ENCODE data around the gene MTUS2.

The MTUS2 gene

DNA sequence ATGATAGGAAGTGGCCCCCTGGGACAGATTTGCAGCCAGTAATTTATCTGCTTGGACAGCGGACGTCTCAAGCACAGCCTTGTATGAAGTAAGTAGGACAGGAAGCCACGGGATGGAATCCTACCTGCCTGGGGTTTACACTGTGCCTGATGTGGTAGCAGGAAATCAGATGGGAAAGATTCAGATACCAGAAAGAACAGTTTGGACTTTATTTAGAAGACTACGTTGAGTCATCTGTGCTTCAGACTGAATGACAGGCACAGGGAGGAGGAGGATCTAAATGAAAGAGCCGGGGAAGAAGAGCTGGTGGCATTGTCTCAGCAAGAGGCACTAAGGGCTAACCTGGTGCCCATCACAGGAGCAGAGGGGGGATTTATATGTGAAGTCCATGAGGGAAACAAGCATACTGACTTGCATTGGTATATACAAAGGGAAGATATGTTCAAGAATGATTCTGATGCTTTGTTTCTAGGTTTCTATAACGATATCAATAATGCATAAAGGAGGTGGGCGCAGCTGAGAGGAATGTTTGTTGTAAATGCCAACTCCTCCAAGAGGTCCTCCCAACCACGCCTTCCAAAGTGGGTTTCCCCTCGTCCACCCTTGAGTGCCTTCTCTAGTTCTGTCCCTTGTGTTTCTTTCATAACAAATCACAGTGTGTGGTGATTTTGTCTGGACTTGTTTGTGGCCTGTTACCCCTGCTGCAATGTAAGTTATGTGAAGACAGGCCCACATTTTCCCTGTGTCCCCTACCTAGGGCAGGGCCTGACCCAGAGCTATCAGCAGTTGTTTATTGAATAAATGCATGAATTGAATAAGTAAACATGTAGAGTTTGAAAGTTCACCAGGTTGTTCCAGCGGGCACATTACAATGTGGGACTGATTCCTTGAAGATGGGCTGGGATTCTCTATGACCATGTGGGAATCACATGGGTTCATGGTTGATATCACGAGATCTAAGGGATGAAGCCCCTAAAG, 446.9 kb downstream of the MTUS2 start:
- no peak for DNase-seq

DNA sequence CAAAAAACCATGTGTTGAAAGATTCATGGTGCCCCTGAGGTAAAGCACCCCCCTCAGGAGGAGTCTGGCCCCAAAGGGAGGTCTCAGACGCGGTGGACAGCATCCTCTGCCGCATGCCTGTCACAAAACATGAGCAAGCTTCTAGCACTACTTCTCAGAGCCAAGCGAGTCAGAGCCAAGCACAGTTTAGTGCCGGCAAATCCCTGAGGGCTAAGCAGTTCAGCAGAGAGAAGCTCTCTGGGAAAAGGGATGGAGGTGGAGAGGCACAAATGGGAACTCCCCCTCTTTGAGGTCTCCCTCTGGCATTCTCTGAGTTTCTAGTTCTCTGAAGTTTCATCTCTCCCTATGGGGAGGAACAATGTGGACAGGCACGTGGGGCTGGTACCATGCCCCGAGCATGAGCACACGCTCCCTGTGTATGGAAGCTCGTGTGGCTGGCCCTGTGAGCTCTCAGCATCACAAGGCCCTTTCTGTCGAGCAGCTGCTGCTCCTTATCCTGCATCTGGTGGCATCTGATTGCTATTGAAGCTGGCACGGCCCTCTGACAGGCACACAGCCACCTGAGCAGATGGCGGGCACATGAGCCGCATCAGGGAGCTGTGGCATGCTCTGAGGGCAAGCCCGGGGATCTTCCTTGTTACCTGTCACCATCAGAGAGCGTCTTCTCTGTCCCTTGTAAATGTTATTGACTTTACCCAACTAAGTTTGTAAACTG, 450.3 kb downstream of the MTUS2 start:
- DNase-seq: no peak

DNA sequence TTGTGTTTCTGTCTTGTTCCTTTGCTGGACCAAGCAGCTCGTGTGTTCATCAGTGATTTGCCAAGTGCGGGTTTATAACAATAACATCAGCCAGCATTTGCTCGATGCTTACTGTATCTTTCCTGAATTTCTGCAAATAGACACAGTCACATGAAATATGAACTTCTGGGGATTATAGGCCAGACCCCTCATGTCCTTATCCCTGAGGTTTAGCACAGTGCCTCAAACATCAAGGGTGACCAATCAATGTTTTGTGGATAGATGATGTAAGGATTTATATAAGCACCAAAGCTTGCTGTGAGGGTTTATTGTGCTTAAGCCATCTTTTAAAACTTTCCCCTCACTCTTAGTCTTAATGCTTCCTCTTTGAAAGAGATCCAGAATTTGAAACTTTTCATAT, 451.5 kb downstream of the MTUS2 start:
- no peak for DNase-seq

DNA sequence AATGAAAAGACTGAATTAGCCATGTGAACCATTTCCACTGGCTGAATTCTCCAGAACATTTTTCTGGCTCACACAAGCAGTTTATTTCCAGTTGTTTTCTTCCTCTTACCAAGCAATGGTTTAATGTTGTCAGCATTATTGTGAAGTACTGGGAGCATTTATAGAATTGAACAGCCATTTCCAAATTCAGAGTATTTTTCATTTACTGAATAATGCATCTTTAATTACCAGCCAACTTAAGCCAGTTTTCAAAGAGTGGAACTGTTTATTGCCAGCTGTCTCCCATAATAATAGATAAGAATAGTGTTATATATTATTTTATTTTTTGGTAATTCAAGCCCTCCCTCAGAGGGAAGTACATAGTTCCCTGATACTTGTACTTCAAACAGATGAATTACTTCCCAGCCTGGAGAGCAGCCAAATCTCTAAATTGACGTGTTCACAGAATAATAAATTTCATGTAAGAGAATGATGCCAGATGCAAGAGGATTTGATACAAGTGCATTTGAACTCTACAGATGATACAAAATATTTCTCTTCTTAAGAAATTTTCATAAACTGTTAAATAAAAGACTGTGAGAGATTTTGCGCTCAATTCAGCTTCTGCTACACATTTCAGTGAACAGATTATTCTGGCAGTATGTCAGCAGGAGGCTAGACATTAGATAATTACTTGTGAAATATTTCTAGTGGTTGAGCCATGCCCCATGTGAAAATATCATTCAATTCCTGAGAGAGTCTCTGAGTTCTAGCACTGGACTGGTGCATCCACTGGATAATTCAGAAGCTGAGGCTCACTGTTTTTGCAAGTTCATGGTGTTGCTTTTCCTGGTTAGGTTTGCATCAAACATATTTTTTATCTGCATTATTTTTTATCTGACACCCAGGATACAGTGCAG, 459.5 kb downstream of the MTUS2 start:
- DNase-seq: no peak

DNA sequence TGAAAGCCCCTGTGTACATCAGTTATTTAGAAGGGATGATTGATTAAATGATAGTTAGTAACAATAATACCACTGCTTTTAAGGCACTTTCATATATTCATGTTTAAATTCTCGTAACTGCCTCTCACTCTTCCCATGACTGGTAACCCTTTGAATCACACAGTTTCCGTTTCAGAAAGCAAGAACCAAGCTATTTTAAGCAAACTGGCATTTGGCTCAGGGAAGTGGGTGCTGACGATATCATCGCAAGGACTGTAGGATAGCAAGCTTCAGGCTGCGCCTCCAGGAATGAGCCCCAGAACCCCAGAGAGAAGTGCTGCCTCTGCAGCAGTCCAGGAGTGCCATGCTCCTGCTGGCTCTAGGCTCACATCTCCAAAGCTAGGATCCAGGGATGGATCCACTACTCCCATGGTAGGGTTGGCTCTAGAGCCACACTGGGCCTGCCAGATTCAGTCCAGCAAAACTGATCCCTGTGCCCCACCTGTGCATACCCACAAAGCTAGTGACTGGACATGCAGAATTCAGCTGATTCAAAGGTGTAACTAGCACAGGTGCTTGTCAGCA, 461.9 kb downstream of the MTUS2 start:
- no peak for DNase-seq

DNA sequence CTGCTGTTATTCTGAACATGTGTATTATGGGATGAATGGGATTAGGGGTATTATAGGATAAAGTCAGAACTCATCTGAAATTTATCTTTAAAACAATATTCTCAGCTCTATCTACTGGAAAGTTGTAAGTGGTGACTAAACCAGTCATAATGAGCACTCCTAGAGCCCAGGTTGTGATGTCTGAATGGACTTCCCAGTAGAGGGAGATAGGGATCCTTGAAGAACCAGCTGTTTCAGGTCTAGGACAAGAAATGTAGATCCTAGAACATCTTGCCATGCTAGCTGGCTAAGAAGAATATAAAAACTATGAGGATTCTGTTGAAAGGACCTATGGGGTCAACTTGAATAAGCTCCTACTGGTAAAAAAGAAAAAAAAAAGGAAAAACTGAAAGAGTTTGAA, 464.6 kb downstream of the MTUS2 start:
- DNase-seq: no peak

DNA sequence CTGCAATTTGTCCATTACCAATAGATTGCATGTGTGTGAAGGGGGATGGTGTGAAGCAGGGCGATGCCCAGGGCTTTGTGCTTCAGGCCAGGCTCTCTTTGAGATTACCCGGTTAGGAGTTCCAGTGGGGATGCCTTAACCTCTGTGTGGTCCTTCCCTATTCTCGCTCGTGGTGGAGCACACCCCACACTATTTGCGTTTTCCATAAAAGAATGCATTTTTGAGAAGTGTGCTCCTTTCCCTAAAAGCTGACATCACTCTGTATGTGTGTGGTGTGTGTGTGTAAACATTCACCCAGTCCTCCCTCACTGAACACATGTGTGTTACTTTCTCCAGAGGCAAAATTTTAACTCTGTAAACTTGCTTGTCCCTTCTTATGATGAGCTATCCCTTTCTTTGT, 467.1 kb downstream of the MTUS2 start:
- DNase-seq: no peak

DNA sequence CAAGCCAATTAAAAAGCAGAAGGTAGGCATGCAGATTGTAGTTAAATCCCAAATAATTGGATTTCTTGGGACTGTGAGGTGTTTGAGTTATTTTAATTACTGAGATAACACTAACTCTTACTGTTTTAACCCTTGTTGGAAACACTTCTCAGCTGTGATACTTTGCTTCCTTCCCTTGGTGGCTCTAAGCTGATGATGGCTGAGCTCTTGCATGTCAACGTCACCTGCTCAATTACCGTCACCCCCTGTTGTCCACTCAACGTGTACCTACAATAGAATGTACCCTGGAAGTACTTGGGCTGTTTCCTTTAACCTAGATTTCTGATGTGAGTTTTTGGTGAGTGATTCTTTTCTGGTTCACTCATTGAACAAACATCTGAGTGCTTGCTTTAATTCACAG, 471.9 kb downstream of the MTUS2 start:
- DNase-seq: no peak

DNA sequence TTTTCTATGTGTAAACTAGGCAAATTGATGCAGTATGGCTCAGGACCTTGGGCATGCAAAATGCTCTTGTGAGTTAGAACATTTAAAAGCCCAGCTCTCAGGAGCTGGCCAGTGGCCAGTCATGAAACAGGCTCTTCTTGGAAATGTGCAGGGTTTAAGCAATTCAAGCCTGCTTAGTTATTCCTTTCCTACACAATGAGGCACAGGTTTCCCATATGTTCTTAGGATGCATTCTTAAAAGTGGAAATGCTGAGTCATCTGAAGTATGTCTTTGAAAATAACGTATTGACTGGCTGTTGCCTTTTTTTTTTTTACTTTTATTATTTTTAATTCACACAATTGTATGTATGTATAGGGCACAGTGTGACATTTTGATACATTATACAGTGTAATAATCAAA, 474.7 kb downstream of the MTUS2 start:
- DNase-seq: no peak

DNA sequence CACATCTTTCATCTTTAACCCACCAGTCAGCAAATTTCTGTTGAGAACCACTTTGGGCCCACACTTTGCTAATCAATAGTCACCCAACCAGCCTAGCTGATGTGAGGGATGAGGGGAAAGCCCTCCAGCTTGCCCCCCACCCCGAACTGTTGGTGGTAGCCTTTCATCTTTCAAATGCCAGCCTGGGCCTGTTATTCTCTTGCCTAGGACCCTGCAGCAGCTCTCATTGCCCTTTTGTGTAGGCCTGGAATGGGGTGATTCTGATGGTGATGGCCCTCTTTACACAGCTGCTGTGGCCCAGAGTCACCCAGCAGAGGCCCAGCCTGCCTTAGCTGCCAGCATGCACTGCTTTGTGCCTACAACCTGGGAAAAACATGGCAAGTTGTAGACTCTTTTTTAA, 480.9 kb downstream of the MTUS2 start:
- DNase-seq: no peak

DNA sequence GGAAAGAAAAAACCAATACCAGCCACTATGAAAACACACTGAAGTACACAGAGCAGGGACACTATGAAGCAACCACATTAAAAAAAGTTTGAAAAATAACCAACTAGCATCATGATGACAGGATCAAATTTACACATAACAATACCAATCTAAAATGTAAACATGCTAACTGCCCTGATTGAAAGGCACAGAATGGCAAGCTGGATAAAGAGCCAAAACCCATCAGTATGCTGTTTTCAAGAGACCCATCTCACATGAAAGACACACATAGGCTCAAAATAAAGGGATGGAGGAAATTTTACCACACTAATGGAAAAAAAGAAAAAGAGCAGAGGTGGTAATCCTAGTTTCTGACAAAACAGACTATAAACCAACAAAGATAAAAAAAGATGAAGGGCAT, 484.0 kb downstream of the MTUS2 start:
- no peak for DNase-seq

DNA sequence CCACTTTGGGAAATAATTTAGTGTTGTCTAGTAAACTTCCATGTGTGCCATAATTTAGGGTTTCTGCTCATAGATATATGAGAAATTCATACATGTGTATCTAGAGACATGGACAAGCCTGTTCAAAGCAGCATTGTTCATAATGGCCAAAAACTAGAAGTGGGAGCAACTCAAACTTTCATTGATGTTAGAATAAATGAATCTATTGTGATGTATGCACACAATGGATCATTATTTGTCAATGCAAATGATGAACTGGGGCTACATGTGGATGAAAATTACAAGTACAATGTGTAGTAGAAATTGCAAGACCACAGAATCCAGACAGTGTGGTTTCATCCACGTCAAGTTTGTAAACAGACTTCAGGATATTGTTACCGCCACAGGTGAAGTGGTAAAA, 490.7 kb downstream of the MTUS2 start:
- no peak for DNase-seq

DNA sequence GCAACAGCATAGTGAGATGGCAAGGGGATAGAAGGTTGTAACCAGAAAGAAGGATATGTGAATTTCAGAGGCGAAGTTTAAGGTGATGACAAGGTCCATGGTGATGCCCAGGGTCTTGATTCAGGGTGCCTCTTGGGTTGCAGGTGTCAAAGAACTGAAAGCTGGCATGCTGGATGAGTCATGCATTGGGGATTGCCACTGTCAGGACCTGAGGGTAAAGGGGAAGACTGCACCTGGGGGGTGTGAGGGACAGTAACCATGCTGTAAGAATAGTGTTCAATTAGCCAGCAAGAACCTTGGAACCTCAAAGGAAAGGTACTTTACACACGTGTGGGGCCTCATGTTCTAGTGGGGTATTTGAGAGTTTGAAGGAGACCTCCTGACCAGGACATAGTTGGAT, 495.7 kb downstream of the MTUS2 start:
- DNase-seq: no peak

DNA sequence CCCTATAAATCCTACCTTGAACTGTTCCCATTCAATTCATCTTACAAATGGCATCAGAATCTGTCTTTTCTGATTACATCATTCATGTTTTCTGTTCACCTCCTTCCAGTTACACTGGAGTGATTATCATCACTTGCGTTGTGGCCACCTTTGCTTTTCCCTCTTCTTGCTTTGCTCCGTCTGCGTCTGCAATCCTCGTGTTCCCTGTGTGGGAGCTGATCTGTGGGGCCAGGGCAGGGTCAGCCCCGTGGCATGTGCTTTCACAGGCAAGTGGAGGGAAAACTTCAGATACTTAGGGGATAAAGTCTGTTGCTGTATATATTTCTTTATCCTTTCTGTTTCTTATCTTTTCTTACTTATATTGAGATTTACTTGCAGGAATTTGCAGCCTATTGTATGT, 497.7 kb downstream of the MTUS2 start:
- DNase-seq: no peak

DNA sequence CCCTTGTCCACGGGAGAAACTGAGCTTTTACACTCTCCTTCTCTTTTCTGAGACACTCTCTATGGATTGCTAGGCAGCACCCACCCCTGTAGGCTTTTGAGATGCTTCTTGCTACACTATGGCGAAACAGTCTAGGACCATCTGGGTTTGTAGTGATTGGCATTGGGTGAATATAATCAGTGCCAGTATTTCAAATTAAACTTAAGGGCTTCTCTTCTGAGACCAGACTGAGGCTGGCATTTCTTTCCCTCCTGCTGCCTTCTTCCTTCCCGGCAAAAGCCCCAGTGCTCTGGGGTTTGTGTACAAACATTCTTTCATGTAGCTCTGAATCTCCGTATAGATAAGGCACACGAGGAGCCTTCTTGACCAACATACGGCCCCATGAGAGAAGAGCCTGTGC, 498.6 kb downstream of the MTUS2 start:
- no peak for DNase-seq

DNA sequence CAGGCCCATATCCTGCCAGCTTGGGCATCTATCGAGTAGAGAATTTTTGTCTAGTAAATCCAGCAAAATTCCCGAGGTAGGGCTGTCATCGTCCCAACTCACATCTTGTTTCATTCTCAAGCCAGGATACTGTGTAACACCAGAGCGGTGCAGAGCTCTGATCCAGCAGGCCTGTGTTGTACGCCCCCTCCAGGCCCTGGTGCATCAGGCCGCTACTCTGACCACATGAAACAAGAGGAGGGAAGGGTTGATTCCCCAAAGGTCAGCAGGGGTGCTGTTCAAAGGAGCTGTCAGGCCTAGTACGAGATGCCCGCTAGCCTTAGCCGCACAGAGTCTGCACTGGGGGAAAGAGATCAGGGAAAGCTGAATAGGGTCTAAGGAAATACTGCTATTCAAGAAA, 499.3 kb downstream of the MTUS2 start:
- no peak for DNase-seq

DNA sequence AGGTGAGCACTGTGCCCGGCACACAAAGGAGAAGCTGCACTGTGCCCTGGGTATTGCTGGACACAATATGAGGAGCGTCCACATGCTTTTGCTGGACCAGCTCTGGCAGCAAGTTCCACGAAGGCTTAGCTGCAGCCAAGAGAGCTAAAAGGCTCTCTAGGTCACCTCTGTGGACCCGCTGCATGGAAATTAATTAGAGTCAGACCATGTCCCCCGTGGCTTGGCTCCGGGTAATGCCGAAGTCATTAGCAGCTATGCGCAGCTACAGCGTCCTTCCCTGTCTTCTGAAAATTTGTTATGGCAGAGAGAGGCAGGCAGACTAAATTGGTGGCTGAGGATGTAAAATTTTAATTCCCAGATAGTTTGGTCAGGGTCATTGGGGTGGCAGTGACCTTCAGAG, 503.8 kb downstream of the MTUS2 start:
- DNase-seq: no peak

DNA sequence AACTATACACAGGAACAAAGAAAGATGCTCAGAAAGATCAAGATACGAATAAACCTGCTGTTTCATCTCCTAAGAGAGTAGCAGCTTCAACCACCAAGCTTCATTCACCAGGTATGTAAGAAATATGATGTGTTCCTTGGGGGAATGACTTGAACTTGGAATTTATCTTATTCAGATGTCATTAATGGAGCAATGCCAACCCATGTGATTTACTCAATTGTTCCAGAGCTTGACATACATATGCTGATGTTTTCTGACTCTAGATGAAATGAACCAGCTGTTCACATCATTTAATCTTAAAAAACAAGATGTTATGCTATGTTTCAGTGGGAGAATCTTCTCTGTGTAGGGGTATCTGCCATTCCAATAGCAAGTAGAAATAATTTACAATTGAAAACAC, 504.5 kb downstream of the MTUS2 start:
- DNase-seq: no peak

DNA sequence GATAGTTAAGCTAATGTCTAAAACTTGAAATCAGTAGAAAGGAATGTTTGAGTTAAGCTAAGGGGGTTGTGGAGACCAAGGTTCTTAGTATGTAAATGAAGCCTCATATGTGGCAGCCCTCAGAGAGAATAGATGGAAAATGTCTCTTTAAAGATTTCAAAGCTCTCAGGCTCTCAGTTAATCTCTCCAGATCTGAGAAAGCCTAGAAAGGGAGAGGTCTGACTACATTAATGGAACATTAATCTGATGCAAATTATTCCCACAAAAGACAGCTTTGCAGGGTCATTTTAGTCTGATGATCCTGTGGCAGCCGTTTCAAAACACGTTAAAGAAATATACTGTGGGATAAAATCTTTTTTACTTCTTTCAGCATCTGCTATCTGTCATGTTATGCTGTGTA, 508.4 kb downstream of the MTUS2 start:
- no peak for DNase-seq

DNA sequence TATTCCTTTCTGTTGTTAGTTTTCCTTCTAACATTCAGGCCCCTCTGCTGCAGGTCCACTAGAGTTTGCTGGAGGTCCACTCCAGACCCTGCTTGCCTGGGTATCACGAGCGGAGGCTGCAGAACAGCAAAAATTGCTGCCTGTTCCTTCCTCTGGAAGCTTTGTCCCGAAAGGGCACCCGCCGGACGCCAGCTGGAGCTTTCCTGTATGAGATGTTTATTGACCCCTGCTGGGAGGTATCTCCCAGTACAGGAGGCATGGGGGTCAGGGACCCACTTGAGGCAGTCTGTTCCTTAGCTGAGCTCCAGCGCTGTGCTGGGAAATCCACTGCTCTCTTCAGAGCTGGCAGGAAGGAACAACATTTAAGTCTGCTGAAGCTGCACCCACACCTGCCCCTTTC, 516.2 kb downstream of the MTUS2 start:
- no peak for DNase-seq

DNA sequence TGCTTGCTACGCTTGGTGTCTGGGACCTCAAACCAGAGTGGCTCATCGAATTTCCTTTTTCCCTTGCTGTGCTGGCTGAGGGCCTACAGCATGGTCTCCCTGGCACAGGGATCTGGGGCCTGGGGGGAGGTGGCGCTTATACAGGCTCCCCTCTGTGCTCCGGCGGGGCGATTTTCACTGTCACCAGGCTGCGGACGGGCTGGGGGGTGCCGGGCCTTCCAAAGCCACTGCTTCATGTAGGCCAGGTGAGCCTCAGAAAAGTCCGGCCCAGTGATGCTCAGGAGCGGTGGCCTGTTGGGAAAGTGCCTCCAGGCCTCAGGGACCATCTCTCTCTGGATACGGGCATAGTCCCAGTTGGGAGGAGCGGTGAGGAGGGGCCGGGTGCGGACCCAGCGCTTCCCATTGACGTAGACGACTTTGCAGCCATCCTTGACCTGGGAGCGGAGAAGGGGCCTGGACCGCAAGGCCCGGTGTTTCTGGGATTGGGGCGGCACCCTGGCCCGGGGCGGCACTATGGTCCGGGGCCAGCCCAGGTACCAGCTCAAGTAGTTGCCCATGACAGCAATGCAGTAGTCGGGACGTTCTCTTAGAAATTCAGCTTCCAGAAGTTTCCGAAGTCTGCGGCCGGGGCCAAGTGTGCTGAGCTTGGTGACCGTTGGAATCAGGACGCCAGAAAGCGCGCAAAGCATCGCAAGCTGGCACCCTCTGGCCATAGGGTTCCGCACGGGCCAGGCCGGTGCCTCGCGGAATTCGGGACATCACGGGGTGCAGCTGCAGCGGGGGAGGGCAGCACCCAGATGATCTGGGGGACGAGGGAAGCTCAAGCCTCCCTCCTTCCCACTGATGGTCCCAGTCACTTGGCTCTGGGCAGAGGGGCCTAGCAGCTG, 519.5 kb downstream of the MTUS2 start:
- DNase-seq: no peak
